ENCODE measurements around the gene OTUB1. TPM values are rescaled to one million over a fixed set of nuclear protein-coding genes. Genes with fewer than 3 reads are reported as not detected.

Gene OTUB1
- total RNA-seq, 1 donor from 2014 or later = 51.3 TPM

DNA sequence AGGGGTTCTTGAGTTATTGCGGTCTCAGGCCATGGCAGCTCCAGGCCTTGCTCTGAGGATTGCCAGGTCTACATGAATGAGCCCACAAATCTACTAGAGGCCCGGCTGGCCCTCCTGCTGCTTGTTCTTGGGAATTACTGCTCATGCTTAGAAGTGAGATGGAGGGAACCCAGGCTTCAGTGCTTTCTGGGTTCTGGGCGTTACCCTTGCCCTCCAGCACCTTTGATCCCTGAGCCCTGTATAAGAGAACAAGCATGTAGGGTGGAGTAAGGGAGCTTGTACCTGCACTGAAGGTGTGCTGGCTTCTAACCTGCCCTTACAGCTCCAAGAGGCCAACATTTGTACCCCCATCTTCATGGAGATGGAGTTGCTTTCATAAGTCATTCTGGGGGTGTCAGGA lies 43.4 kb upstream of the OTUB1 start:
- Mint-ChIP-seq H3K9me3 (no peaks in the 10 kb centered on the region), H3K27ac (no peak overlapping the region), H3K4me1 (peaks cover 42% of the 10 kb centered on the region), H3K4me3 (no peak overlapping the region), H3K36me3 (peaks cover 3% of the 10 kb centered on the region), H3K27me3 (ENCODE audit: insufficient read depth, low read depth) (peaks cover 10% of the 10 kb centered on the region)
- no peak for TF ChIP-seq EZH2 (IDR thresholded peaks at IDR 0.05)
- no peak for TF ChIP-seq EZH2phosphoT487 (IDR thresholded peaks at IDR 0.05)
- TF ChIP-seq, protein P1, sequence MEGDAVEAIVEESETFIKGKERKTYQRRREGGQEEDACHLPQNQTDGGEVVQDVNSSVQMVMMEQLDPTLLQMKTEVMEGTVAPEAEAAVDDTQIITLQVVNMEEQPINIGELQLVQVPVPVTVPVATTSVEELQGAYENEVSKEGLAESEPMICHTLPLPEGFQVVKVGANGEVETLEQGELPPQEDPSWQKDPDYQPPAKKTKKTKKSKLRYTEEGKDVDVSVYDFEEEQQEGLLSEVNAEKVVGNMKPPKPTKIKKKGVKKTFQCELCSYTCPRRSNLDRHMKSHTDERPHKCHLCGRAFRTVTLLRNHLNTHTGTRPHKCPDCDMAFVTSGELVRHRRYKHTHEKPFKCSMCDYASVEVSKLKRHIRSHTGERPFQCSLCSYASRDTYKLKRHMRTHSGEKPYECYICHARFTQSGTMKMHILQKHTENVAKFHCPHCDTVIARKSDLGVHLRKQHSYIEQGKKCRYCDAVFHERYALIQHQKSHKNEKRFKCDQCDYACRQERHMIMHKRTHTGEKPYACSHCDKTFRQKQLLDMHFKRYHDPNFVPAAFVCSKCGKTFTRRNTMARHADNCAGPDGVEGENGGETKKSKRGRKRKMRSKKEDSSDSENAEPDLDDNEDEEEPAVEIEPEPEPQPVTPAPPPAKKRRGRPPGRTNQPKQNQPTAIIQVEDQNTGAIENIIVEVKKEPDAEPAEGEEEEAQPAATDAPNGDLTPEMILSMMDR (IDR thresholded peaks at IDR 0.05) = no peak
- no peak overlapping the region for H3K9ac ChIP-seq
- H3K36me3 ChIP-seq = no peaks in the 10 kb centered on the region
- no peaks in the 10 kb centered on the region for H3K27me3 ChIP-seq
- H3K4me1 ChIP-seq = no peaks in the 10 kb centered on the region
- no peaks in the 10 kb centered on the region for H3K9me3 ChIP-seq (ENCODE audit: low read depth)
- H4K20me1 ChIP-seq (ENCODE audit: low read depth) = peaks cover 56% of the 10 kb centered on the region
- no peak for DNase-seq (ENCODE audit: low spot score)
- H2AFZ ChIP-seq (replicated peaks) = no peak overlapping the region
- H3F3A ChIP-seq (ENCODE audit: low read depth) = peaks cover 29% of the 10 kb centered on the region
- H3K79me2 ChIP-seq (ENCODE audit: low read depth) = peaks cover 66% of the 10 kb centered on the region
- H3K4me2 ChIP-seq = no peak overlapping the region
- peak overlapping the region; percentile 46 for H3K27ac ChIP-seq
- H3K4me3 ChIP-seq = no peak overlapping the region

DNA sequence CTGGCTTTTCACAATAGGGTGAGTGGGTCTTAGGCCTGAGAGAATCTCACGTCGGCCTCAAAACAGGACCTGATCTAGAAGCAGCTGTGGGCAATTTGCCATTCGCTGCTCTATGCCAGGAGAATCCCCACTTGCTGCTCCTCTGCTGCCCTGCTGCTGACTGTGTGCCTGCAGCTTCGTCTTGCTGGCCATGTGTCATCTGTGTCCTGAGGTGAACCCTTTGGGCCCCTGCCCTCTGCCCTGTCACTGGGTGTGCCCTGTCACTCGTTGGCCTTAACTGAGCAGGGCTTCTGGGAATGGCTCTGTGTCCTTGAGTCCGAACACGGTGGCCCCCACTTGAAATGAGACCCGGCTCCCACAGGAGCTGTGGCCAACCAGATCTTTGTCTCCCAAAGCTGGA lies 41.3 kb upstream of the OTUB1 start:
- no peaks in the 10 kb centered on the region for H3K9me3 Mint-ChIP-seq
- Histone ChIP-seq H4K20me1 (ENCODE audit: low read depth) (peaks cover 56% of the 10 kb centered on the region), H2AFZ (replicated peaks) (no peak overlapping the region), H3K9me3 (ENCODE audit: low read depth) (no peaks in the 10 kb centered on the region), H3F3A (ENCODE audit: low read depth) (peaks cover 16% of the 10 kb centered on the region), H3K4me3 (no peak overlapping the region), H3K36me3 (no peaks in the 10 kb centered on the region), H3K27me3 (no peaks in the 10 kb centered on the region), H3K9ac (peak overlapping the region; percentile 49), H3K27ac (peak overlapping the region; percentile 53), H3K4me2 (no peak overlapping the region), H3K4me1 (no peaks in the 10 kb centered on the region), H3K79me2 (ENCODE audit: low read depth) (peaks cover 55% of the 10 kb centered on the region)
- H3K4me1 Mint-ChIP-seq = peaks cover 32% of the 10 kb centered on the region
- no peak overlapping the region for H3K4me3 Mint-ChIP-seq
- peaks cover 3% of the 10 kb centered on the region for H3K36me3 Mint-ChIP-seq
- peaks cover 7% of the 10 kb centered on the region for H3K27me3 Mint-ChIP-seq (ENCODE audit: insufficient read depth, low read depth)
- DNase-seq (ENCODE audit: low spot score) = no peak
- H3K27ac Mint-ChIP-seq = no peak overlapping the region
- TF ChIP-seq EZH2phosphoT487 (IDR thresholded peaks at IDR 0.05) (no peak), EZH2 (IDR thresholded peaks at IDR 0.05) (no peak)
- TF ChIP-seq, protein P1 (IDR thresholded peaks at IDR 0.05) = no peak

DNA sequence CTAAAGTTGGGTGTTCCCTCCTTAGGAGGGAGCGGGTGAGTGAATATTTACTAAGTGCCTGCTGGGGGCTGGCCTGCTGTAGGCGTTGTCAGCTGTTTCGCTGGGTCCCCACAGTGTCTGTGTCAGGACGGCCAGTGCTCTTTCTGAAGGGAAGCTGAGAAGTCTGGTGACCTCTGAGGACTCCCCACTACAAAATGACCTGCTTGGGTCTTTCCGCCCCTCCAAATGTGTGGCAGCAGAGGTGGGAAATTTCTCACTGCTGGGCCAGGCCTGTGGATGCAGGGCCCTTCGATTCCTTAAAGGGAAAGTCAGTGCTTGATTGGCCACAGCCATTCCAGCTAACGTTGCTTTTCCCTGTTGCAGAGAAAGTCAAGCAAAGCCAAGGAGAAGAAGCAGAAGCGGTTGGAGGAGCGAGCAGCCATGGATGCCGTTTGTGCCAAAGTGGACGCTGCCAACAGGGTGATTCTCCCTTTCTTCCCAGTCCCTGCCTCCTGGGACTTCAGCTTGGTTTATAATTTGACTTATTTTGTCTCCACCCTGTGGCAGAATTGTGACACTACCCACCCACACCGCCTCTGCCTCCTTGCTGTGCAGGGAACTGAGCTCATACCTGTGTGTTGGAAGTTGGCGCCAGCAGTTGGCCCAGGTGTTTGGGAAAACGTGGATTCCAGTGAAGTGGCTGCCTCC lies 40.6 kb upstream of the OTUB1 start:
- Histone ChIP-seq H3K36me3 (no peaks in the 10 kb centered on the region), H3K9ac (peak overlapping the region; percentile 49), H3K27ac (peak overlapping the region; percentile 53), H2AFZ (replicated peaks) (no peak overlapping the region), H3F3A (ENCODE audit: low read depth) (peaks cover 12% of the 10 kb centered on the region), H3K4me1 (no peaks in the 10 kb centered on the region), H4K20me1 (ENCODE audit: low read depth) (peaks cover 51% of the 10 kb centered on the region), H3K9me3 (ENCODE audit: low read depth) (no peaks in the 10 kb centered on the region), H3K27me3 (no peaks in the 10 kb centered on the region), H3K4me2 (no peak overlapping the region), H3K4me3 (no peak overlapping the region), H3K79me2 (ENCODE audit: low read depth) (peaks cover 48% of the 10 kb centered on the region)
- Mint-ChIP-seq H3K36me3 (peaks cover 3% of the 10 kb centered on the region), H3K9me3 (no peaks in the 10 kb centered on the region), H3K4me3 (peak overlapping the region; percentile 48), H3K27ac (no peak overlapping the region), H3K27me3 (ENCODE audit: insufficient read depth, low read depth) (peaks cover 5% of the 10 kb centered on the region), H3K4me1 (peaks cover 26% of the 10 kb centered on the region)
- TF ChIP-seq EZH2phosphoT487 (IDR thresholded peaks at IDR 0.05) (no peak), EZH2 (IDR thresholded peaks at IDR 0.05) (no peak)
- TF ChIP-seq, protein P1 (IDR thresholded peaks at IDR 0.05) = peak; percentile 68
- peak; percentile 70 for DNase-seq (ENCODE audit: low spot score)
